WTC11 (cell line): ENCODE data around the gene MLLT1. TPM values are rescaled to one million over a fixed set of nuclear protein-coding genes. Genes with fewer than 3 reads are reported as not detected.
A peak's percentile ranks its signal among the peaks of the same experiment; 100 is the strongest.

ENCODE experiments used
- ATAC-seq: fragments of 200-7000 bp; cut with Tn5 transposase; 2 replicates; pipeline ENCODE4 v1.10.0; 2021; ENCODE audit warnings: mild to moderate bottlenecking, moderate library complexity
- CTCF ChIA-PET: fragments of 300-600 bp; sonication (Branson Sonifier 250); formaldehyde crosslinking; loops from one replicate; lab custom pipeline; 2021; ENCODE audit warnings: antibody characterized with exemption; lab: Charles Lee
- POLR2A ChIA-PET: fragments of 350-600 bp; sonication (Branson Sonifier 250); formaldehyde crosslinking; loops from one replicate; lab custom pipeline; 2021; ENCODE audit warnings: antibody characterized with exemption; lab: Charles Lee
- DNase-seq: peaks from one replicate; pipeline ENCODE4 v3.0.0; 2021; ENCODE audit warnings: low spot score
- H3K27ac Mint-ChIP-seq: 2 replicates; pipeline ENCODE4 v1.8.0; 2021; ENCODE audit warnings: mixed read lengths
- H3K27me3 Mint-ChIP-seq: 2 replicates; pipeline ENCODE4 v1.8.0; 2021; ENCODE audit warnings: low read depth, mild to moderate bottlenecking, moderate library complexity, mixed read lengths
- H3K36me3 Mint-ChIP-seq: 2 replicates; pipeline ENCODE4 v1.8.0; 2021; ENCODE audit warnings: mixed read lengths
- H3K4me1 Mint-ChIP-seq: 2 replicates; pipeline ENCODE4 v1.8.0; 2022; ENCODE audit warnings: mixed read lengths
- H3K4me3 Mint-ChIP-seq: 2 replicates; pipeline ENCODE4 v1.8.0; 2021; ENCODE audit warnings: mild to moderate bottlenecking, moderate library complexity, mixed read lengths
- H3K9me3 Mint-ChIP-seq: 2 replicates; pipeline ENCODE4 v1.8.0; 2021; ENCODE audit warnings: mixed read lengths
- ESRRA ChIP-seq: sonication (generic); formaldehyde crosslinking; IDR thresholded peaks from 2 replicates; pipeline ENCODE4 v1.8.1; 2022; ENCODE audit warnings: mild to moderate bottlenecking, missing genetic modification reagents, borderline replicate concordance
- FOXP1 ChIP-seq: sonication (generic); formaldehyde crosslinking; IDR thresholded peaks from 2 replicates; pipeline ENCODE4 v1.8.0; 2022; ENCODE audit warnings: missing genetic modification reagents, mild to moderate bottlenecking, moderate library complexity, borderline replicate concordance
- NR1H2 ChIP-seq: sonication (generic); formaldehyde crosslinking; IDR thresholded peaks from 2 replicates; pipeline ENCODE4 v1.9.0; 2021; ENCODE audit warnings: mild to moderate bottlenecking, moderate library complexity, missing genetic modification reagents
- NR2C2 ChIP-seq: sonication (generic); formaldehyde crosslinking; IDR thresholded peaks from 2 replicates; pipeline ENCODE4 v1.8.0; 2022; ENCODE audit warnings: mild to moderate bottlenecking, missing genetic modification reagents
- SMAD4 ChIP-seq: sonication (generic); formaldehyde crosslinking; IDR thresholded peaks from 2 replicates; pipeline ENCODE4 v1.8.0; 2022; ENCODE audit warnings: mild to moderate bottlenecking, missing genetic modification reagents
- SOX15 ChIP-seq: fragments of 250-450 bp; sonication (Bioruptor Pico); IDR thresholded peaks from 2 replicates; pipeline ENCODE4 v1.9.0; 2021; ENCODE audit warnings: mild to moderate bottlenecking
- TP53 ChIP-seq: sonication (generic); formaldehyde crosslinking; IDR thresholded peaks from 2 replicates; pipeline ENCODE4 v1.8.1; 2023; ENCODE audit warnings: mild to moderate bottlenecking, missing genetic modification reagents
- ZNF138 ChIP-seq: sonication (generic); formaldehyde crosslinking; conservative IDR thresholded peaks from 2 replicates; pipeline ENCODE4 v1.8.1; 2022; ENCODE audit warnings: mild to moderate bottlenecking, moderate library complexity, missing genetic modification reagents
- ZNF317 ChIP-seq: sonication (generic); formaldehyde crosslinking; IDR thresholded peaks from 2 replicates; pipeline ENCODE4 v1.8.1; 2023; ENCODE audit warnings: low read depth, mild to moderate bottlenecking, moderate library complexity, missing genetic modification reagents, borderline replicate concordance
- ZNF512 ChIP-seq: sonication (generic); formaldehyde crosslinking; IDR thresholded peaks from 2 replicates; pipeline ENCODE4 v1.8.1; 2022; ENCODE audit warnings: missing genetic modification reagents, borderline replicate concordance
- ZNF671 ChIP-seq: fragments of 250-450 bp; sonication (Bioruptor Pico); IDR thresholded peaks from 2 replicates; pipeline ENCODE4 v1.8.0; 2021; ENCODE audit warnings: mild to moderate bottlenecking
- total RNA-seq: library from RNA; stranded (reverse); gene quantifications from 3 replicates; pipeline ENCODE4 v1.2.3, GENCODE V29; 2021
- TF ChIP-seq, protein P1 (sequence below): fragments of 250-450 bp; sonication (Bioruptor Pico); IDR thresholded peaks from 2 replicates; pipeline ENCODE4 v1.8.0; 2021; ENCODE audit warnings: mild to moderate bottlenecking
- TF ChIP-seq, protein P2 (sequence below): fragments of 250-450 bp; sonication (Bioruptor Pico); IDR thresholded peaks from 2 replicates; pipeline ENCODE4 v1.9.0; 2021; ENCODE audit warnings: mild to moderate bottlenecking
- TF ChIP-seq, protein P3 (sequence below): sonication (generic); formaldehyde crosslinking; IDR thresholded peaks from 2 replicates; pipeline ENCODE4 v1.8.1; 2022; ENCODE audit warnings: mild to moderate bottlenecking, missing genetic modification reagents, moderate library complexity, borderline replicate concordance
- TF ChIP-seq, protein P4 (sequence below): sonication (generic); formaldehyde crosslinking; IDR thresholded peaks from 2 replicates; pipeline ENCODE4 v1.8.1; 2023; ENCODE audit warnings: mild to moderate bottlenecking, missing genetic modification reagents, borderline replicate concordance

MLLT1 gene
- total RNA-seq, 1 experiment from 2014 or later: 58.2 TPM

DNA sequence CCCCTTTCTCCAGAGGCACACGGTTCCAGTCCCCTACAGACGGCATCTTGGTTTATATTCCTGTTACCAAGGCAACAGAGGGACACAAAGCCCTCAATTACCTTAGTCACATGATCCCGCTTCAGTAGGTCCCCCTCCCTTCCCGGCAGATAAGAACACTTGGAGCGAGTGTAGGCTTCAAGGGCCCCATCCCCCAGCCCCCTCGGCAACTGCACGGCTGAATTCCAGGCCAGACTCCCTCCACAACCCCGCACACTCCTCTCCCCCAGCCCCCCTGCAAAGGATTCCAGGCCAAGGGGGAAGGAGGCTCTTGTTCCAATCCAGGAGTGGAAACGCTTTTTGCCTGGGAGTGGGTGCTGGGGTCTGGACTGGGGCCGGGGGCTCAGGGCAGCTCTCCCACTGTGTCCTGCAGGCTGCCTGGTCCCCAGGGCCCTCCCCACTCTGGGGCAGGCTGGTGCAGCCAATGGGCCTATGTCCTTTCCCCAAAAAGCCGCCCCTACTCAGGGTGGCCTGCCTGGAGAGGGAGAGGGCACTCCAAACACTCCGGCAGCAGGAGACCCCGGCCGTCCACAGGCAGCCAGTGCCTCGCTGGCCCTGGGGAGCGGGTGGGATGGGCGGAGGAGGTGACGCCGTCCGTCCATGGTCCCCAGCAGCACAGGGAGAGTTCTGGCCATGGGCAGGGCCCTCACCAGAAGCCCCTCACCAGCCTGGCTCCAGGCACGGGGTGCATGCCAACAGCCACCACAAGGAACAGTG lies 62.6 kb downstream of the MLLT1 start (continued):
- TF ChIP-seq, protein P1, sequence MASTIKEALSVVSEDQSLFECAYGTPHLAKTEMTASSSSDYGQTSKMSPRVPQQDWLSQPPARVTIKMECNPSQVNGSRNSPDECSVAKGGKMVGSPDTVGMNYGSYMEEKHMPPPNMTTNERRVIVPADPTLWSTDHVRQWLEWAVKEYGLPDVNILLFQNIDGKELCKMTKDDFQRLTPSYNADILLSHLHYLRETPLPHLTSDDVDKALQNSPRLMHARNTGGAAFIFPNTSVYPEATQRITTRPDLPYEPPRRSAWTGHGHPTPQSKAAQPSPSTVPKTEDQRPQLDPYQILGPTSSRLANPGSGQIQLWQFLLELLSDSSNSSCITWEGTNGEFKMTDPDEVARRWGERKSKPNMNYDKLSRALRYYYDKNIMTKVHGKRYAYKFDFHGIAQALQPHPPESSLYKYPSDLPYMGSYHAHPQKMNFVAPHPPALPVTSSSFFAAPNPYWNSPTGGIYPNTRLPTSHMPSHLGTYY (CRISPR knock-in tag): no peak
- TF ChIP-seq ZNF317 (CRISPR knock-in tag) (no peak), TP53 (CRISPR knock-in tag) (no peak), ZNF138 (CRISPR knock-in tag) (no peak), ESRRA (CRISPR knock-in tag) (no peak)
- TF ChIP-seq, protein P2, sequence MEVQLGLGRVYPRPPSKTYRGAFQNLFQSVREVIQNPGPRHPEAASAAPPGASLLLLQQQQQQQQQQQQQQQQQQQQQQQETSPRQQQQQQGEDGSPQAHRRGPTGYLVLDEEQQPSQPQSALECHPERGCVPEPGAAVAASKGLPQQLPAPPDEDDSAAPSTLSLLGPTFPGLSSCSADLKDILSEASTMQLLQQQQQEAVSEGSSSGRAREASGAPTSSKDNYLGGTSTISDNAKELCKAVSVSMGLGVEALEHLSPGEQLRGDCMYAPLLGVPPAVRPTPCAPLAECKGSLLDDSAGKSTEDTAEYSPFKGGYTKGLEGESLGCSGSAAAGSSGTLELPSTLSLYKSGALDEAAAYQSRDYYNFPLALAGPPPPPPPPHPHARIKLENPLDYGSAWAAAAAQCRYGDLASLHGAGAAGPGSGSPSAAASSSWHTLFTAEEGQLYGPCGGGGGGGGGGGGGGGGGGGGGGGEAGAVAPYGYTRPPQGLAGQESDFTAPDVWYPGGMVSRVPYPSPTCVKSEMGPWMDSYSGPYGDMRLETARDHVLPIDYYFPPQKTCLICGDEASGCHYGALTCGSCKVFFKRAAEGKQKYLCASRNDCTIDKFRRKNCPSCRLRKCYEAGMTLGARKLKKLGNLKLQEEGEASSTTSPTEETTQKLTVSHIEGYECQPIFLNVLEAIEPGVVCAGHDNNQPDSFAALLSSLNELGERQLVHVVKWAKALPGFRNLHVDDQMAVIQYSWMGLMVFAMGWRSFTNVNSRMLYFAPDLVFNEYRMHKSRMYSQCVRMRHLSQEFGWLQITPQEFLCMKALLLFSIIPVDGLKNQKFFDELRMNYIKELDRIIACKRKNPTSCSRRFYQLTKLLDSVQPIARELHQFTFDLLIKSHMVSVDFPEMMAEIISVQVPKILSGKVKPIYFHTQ (CRISPR knock-in tag): no peak
- TF ChIP-seq, protein P3, sequence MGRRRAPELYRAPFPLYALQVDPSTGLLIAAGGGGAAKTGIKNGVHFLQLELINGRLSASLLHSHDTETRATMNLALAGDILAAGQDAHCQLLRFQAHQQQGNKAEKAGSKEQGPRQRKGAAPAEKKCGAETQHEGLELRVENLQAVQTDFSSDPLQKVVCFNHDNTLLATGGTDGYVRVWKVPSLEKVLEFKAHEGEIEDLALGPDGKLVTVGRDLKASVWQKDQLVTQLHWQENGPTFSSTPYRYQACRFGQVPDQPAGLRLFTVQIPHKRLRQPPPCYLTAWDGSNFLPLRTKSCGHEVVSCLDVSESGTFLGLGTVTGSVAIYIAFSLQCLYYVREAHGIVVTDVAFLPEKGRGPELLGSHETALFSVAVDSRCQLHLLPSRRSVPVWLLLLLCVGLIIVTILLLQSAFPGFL: no peak

GRCh38 chr19:6216236-6216995 lies 63.4 kb downstream of the MLLT1 start:
- Mint-ChIP-seq H3K36me3 (peaks cover 5% of the 10 kb centered on the region; the same call in 1 of the 2 replicates), H3K4me3 (no peak overlapping the region), H3K9me3 (no peaks in the 10 kb centered on the region), H3K4me1 (peaks cover 3% of the 10 kb centered on the region; the same call in 1 of the 2 replicates), H3K27ac (peak overlapping the region; percentile 74; the same call in 1 of the 2 replicates), H3K27me3 (no peaks in the 10 kb centered on the region)
- CTCF ChIA-PET: interaction anchor here (1.7 kb wide), 1 partner anchor 10 kb away, joined by 5 read pairs; no protein-coding TSS in a partner anchor
- TF ChIP-seq ESRRA (CRISPR knock-in tag): no peak
- TF ChIP-seq, protein P4, sequence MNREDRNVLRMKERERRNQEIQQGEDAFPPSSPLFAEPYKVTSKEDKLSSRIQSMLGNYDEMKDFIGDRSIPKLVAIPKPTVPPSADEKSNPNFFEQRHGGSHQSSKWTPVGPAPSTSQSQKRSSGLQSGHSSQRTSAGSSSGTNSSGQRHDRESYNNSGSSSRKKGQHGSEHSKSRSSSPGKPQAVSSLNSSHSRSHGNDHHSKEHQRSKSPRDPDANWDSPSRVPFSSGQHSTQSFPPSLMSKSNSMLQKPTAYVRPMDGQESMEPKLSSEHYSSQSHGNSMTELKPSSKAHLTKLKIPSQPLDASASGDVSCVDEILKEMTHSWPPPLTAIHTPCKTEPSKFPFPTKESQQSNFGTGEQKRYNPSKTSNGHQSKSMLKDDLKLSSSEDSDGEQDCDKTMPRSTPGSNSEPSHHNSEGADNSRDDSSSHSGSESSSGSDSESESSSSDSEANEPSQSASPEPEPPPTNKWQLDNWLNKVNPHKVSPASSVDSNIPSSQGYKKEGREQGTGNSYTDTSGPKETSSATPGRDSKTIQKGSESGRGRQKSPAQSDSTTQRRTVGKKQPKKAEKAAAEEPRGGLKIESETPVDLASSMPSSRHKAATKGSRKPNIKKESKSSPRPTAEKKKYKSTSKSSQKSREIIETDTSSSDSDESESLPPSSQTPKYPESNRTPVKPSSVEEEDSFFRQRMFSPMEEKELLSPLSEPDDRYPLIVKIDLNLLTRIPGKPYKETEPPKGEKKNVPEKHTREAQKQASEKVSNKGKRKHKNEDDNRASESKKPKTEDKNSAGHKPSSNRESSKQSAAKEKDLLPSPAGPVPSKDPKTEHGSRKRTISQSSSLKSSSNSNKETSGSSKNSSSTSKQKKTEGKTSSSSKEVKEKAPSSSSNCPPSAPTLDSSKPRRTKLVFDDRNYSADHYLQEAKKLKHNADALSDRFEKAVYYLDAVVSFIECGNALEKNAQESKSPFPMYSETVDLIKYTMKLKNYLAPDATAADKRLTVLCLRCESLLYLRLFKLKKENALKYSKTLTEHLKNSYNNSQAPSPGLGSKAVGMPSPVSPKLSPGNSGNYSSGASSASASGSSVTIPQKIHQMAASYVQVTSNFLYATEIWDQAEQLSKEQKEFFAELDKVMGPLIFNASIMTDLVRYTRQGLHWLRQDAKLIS (CRISPR knock-in tag): no peak
- TF ChIP-seq FOXP1: no peak
- TF ChIP-seq TP53 (CRISPR knock-in tag): no peak
- TF ChIP-seq NR1H2 (CRISPR knock-in tag): no peak
- ATAC-seq: no peak
- no peak for DNase-seq
- POLR2A ChIA-PET: no interaction called here

- Mint-ChIP-seq H3K4me1 (peaks cover 3% of the 10 kb centered on the region; the same call in 1 of the 2 replicates), H3K27ac (no peak overlapping the region), H3K36me3 (peaks cover 5% of the 10 kb centered on the region; the same call in 1 of the 2 replicates), H3K27me3 (no peaks in the 10 kb centered on the region), H3K9me3 (no peaks in the 10 kb centered on the region), H3K4me3 (no peak overlapping the region)
- ATAC-seq (no peak), DNase-seq (no peak)
- ChIA-PET CTCF (no interaction called here), POLR2A (no interaction called here)
- no peak for TF ChIP-seq SOX15
- TF ChIP-seq NR2C2: no peak
- TF ChIP-seq FOXP1: no peak
- no peak for TF ChIP-seq SMAD4 (CRISPR knock-in tag)
- no peak for TF ChIP-seq ZNF512 (CRISPR knock-in tag)
- no peak for TF ChIP-seq ZNF671 (CRISPR knock-in tag)
These were observed 64.0 kb downstream of the MLLT1 start for GRCh38 chr19:6215701-6216235.
